GM06990 (cell line): Measurements from ENCODE around the gene SH3BP5L.

Source experiments
- DNase-seq: peaks from one replicate; pipeline ENCODE4 v3.0.0-alpha.2; 2011; ENCODE audit not compliant: insufficient read length; ENCODE audit errors: extremely low read depth
- H3K27me3 ChIP-seq: replicated peaks from 2 replicates; pipeline ENCODE4 v1.6.0; 2011; ENCODE audit warnings: low read length; ENCODE audit not compliant: control insufficient read depth, insufficient read depth
- H3K36me3 ChIP-seq: 2 replicates; pipeline ENCODE4 v1.5.1; 2011; ENCODE audit warnings: low read length; ENCODE audit not compliant: control insufficient read depth, insufficient read depth
- H3K4me3 ChIP-seq: replicated peaks from 2 replicates; pipeline ENCODE4 v1.5.1; 2011; ENCODE audit warnings: low read depth, mild to moderate bottlenecking, control low read depth, low read length
- CTCF ChIP-seq: IDR thresholded peaks from 2 replicates; pipeline ENCODE4 v1.5.1; 2011; ENCODE audit warnings: low read length, control low read depth, mild to moderate bottlenecking, inconsistent platforms; ENCODE audit not compliant: insufficient read depth, poor library complexity, severe bottlenecking

Gene SH3BP5L

GRCh38 chr1:248849637-248850036, 23.9 kb upstream of the SH3BP5L start:
- peaks cover 56% of the 10 kb centered on the region for H3K36me3 ChIP-seq
- no peak for DNase-seq
- no peak for TF ChIP-seq CTCF

GRCh38 chr1:248849152-248849551, 23.4 kb upstream of the SH3BP5L start:
- Histone ChIP-seq H3K27me3 (no peaks in the 10 kb centered on the region), H3K4me3 (no peak overlapping the region), H3K36me3 (peaks cover 60% of the 10 kb centered on the region)
- no peak for TF ChIP-seq CTCF
- no peak for DNase-seq

More at GRCh38 chr1:248849637-248850036, 23.9 kb upstream of the SH3BP5L start:
- H3K27me3 ChIP-seq, result no peaks in the 10 kb centered on the region
- H3K4me3 ChIP-seq, result no peak overlapping the region

GRCh38 chr1:248848602-248849001, 22.9 kb upstream of the SH3BP5L start:
- peaks cover 54% of the 10 kb centered on the region for H3K36me3 ChIP-seq
- no peak overlapping the region for H3K4me3 ChIP-seq
- no peak for DNase-seq
- no peak for TF ChIP-seq CTCF
- no peaks in the 10 kb centered on the region for H3K27me3 ChIP-seq

- TF ChIP-seq CTCF, result no peak
- Histone ChIP-seq H3K36me3 (peaks cover 51% of the 10 kb centered on the region), H3K4me3 (no peak overlapping the region), H3K27me3 (no peaks in the 10 kb centered on the region)
- DNase-seq, result no peak
Measured at GRCh38 chr1:248847956-248848561, 22.3 kb upstream of the SH3BP5L start.

- Histone ChIP-seq H3K27me3 (no peaks in the 10 kb centered on the region), H3K36me3 (peaks cover 49% of the 10 kb centered on the region), H3K4me3 (no peak overlapping the region)
- no peak for DNase-seq
- TF ChIP-seq CTCF, result no peak
Measured at GRCh38 chr1:248847181-248847955, 21.7 kb upstream of the SH3BP5L start.
